Ramos (cell line): Measurements from ENCODE around the gene SLC2A1.

Source experiments
- in situ Hi-C: fragments of 300-500 bp; cut with MboI; formaldehyde crosslinking; loops from one replicate; pipeline ENCODE4 v1.14.3; 2022; ENCODE audit warnings: low sequenced_read_pairs; ENCODE audit not compliant: unreplicated experiment

SLC2A1 gene

DNA sequence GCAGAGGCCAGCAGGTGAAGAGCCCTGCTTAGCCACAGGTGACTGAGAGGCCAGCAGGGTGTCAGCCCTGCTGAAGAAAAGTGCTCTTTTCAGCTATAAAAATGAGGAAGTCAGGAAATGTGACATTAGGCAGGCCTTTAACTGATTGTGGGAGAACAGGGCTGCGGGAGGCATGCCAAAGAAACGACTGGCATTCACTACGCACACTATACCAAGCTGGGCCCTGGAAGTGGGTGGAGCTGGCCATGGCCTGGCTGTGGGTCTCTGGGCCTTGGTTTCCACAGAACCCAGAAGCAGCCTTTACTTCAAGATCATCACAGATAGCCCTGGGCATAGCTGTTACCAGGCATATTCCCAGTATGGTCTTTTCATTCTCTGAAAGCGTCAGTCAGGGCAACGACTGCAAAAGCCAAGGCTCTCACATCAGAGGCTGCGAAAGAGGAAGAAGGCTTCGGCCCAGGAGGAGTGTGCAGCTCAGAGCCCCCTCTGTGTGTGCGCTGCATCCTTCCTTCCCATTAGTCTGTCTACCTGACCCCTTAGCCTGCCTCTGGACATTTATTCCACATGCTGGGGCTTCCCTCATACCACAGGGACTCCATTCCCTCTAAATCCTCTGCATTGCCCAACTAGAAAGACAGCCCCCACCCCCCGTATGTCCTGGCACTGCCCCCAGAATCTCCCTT lies 14.3 kb downstream of the SLC2A1 start:
- in situ Hi-C loops, result no loop called here

- in situ Hi-C loops, result no loop called here
Measured at GRCh38 chr1:42943728-42944127, 14.9 kb downstream of the SLC2A1 start.

GRCh38 chr1:42943166-42943565 lies 15.5 kb downstream of the SLC2A1 start:
- in situ Hi-C loops, result no loop called here

- in situ Hi-C loops, result no loop called here
Measured at GRCh38 chr1:42942444-42942843, 16.2 kb downstream of the SLC2A1 start.

DNA sequence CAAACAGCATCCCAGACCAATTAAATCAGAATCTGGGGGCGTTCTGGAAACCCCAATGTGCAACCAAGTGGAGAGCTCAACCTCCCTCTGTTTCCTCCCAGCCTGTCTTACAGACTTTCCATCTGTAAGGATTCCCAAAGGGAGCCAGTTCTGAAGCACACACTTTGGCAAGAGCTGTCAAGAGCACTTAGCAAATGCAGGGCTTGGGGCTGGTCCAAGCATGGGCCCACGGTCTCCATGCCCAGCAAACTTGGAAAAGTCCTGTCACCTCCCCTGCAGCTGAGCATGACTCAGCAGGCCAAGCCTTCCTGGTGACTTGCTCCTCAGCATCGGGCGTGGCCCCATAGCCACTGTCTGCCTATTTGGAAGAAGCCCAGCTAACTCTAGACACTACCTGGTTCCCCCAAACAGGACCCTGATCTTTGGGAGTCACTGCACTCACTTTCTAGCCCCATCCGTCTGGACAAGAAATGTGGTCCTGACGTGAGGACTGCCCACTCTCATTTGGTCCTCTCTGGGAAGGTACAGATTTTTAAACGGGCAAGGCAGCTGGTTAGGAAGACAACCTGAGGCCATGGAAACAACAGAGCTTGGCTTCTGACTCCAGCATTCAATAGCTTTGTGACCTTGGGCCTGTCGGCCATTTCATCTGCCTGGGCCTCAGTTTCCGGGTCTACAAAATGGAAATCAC lies 16.9 kb downstream of the SLC2A1 start:
- in situ Hi-C loops, result no loop called here

DNA sequence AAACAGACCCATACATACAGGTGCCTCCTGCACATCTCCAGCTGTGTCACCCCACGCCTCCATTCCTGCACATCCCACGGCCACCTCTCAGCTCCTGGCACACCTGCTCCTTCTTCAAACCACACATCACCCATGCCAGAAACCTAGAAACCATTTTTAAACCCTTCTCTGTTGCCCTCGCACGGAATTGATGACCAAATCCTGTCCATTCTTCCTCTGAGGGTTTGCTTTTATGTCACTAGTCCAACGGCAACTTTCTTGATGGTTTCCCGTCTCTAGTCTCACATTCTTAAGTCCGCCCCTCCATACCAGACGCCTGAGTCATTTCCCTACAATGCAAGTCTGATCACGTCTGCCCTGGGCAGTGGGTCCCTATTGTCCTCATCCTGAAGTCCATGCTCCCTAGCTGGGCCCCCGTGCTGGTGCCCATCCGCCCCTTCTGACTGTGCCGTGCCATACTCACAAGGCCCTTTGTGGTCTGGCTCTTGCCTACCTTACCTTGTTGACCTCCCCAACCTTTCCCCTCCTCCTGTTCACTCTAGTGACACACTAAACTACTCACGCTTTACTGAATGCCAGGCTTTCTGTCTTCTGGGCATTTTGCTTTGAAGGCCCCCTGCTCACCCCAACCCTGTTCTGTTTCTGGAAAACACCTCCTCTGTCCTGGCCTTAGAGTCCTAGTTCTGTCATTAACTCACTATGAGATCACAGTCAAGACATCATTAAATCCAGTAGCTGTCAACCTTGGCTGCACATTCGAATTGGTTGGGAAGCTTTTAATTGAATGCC lies 17.6 kb downstream of the SLC2A1 start:
- in situ Hi-C loops, result no loop called here

DNA sequence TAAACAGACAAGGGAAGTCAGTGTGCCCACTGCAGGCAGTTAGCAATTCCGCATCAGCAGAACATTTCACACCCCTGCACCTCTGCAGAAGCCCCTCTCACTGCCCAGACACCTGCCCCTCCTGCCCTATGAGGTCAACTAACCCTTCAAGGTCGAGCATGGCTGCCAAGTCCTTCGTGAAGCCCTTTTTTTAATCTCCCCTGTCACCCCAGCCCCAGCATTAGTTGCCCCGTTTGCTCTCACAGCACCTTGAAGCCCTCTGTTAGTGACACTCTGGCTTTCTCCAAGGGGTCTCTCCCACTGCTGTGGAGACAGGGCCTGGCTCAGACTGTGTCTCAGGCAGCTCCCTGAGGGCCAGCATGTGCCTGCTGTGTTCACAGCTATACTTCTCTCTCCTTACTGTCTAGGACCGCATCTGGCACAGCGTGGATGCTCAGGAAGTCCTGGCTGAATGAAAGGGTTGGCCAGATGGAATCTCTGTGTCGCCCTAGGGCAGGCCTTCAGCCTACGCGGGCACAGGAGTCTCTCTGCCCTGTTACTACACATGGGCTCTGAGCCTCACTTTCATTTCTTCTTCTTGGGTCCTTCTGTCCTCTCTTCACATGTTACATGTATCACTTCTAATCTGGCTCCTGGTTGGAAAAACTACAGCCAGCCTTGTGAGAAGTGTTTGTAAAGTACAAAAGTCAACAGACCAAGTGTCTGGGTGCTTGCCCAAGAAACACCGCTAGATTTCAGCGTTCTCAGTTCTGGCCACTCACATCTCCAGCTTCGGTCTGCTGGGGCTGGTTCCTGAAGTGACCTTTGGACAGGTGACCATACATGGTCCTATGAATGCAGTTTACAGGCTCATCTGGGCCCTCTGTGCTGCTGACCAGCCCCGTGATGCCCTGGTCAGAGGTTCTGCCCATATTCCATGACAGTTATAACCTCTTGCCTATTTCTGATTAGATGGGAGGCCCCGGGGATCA lies 19.7 kb downstream of the SLC2A1 start:
- in situ Hi-C loops, result no loop called here

DNA sequence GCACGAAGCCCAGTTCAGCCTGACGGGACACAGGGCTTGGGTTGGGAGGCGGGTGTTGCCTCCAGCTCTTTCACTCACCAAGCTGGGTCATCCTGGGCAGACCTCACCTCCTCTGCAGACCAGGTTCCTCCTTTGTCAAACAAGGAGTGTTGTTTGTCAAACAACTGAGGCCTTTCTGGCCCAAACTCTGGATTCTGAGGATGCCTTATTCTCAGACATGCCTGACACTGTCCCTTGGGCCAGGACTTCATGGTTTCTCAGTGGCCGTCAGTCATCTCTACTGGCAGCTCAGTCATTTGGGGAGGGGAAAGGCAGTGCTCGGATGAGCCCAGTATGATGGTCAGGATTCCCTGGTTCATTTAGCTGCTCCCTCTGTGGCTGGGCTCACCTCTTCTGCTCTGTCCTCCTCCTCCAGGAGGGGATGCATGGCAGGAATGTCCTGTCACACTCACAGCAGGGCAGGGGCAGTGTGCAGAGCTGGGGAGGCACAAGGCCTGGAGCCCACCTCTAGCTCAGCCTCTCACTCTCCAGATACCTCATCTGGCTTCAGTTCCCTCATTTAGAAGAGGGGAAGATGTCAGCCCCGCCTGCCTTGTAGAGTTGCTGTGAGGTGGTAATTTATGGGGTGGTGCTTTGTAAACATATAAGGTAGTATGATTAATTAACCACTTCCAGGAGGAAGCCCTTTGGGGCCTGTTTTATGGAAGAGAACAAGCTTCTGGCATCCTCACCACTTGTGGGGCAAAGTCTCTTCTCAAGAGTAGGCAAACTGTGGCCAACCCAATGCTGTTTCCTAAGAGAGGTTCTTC lies 20.6 kb downstream of the SLC2A1 start:
- in situ Hi-C loops, result no loop called here

DNA sequence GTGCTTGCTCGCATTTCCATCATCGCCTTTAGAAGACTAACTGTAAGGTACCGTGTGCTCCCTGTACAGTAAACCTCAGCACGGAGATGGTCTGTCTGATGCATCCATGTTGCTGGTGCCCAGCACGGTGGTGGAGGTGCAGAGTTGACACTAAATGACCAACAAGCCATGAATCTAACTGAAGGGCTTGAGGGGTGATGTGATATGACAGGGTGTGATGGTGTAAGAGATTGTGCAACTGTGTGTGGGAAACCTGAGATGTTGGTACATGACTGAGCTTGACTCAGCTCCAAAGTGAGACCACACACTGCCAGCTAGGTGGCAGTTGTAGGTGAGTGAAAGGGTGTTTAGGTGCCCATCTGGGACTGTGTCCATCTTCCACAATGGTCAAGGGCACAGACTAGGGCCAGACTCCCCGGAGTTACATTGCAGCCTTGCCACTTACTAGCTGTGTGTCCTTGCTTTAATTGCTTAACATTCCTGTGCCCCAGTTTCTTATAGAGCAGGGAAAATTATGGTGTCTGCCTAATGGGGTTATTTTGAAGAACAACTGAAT lies 21.4 kb downstream of the SLC2A1 start:
- in situ Hi-C loops, result no loop called here

- in situ Hi-C loops, result no loop called here
Measured at GRCh38 chr1:42936309-42937078, 22.2 kb downstream of the SLC2A1 start.

DNA sequence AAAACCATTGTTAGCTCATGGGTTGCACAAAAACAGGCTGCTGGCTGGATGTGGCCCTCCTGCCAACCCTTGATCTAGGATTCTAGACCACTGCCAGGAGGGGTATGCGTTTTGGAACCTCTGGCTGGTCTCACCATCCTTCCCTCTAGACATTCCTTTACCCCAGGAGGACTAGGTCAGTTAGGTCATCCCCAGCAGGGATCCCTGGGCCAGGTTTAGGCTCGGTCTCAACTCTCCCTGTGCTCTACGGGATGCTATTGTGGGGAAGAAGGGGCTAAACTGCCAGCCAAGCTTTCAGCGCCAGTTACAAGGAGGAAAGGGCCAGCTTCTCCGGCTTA lies 22.7 kb downstream of the SLC2A1 start:
- in situ Hi-C loops, result no loop called here

DNA sequence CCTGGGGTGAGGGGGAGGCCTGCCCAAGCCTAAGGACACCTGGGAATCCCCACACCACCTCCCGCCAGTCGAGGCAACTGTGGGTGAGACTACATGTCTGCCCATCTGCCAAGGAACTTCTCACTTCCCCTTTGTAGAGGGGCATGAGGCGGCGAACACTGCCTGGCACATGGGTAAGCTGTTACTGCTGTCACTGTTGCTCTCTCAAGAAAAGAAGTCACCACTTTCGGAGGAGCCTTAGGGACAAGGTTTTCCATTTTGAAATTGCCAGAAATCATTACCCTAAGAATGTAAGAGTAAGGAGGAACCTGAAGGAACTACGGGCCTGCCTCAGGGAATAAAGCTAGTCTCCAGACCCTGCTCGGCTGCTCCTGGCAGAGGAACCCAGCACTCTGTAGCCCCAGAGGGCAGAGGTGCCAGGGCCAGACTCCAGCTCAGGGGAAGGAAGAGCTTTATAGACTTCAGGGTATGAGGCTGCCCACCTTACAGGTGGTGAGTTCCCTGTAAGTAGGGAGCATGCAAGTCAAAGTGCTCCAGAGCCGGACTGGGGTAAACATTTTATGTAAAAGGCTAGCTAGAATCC lies 23.3 kb downstream of the SLC2A1 start:
- in situ Hi-C loops, result no loop called here

GRCh38 chr1:42934541-42935312 lies 23.9 kb downstream of the SLC2A1 start:
- in situ Hi-C loops, result no loop called here

DNA sequence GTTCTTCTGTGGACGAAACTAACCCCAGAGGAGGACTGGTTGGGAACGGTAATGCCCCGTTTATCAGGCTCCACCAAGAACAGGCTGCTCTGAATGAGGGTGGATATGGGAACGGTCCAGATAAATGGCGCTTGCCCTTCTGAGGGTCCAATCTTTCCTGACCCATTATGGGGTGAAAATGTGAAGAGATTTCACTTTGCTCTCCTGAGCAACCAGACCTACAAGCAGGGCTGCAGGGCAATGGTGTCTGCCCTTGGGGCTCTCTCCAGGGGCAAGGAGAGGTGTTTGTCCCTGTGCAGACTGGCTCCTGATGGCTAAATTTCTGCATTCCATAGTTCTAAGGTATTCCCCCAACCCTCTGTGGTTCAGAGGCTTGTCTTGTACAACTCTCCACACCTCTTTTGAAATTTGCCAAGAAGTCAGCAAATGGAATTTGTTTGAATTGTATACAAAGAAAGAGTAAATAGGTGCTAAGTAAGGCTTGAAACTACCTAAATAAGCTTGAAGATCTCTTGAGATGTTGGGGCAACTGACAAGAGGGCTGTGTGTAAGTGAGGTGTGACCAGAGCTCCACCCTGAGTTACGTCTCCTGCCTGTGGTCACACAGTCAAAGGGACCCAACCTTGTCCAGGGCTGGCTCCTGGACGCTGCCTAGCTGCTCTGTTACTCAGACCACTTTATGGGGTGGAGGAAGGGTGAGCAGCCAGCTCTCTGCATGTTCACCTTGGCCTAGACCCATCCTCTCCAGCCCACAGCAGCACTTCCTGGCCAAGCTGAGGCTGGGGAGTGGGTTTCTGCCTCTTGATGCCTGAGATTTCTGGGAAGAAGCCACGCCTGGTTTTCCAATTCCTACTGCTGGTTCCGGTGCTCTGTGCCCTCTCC lies 24.8 kb downstream of the SLC2A1 start:
- in situ Hi-C loops, result no loop called here

DNA sequence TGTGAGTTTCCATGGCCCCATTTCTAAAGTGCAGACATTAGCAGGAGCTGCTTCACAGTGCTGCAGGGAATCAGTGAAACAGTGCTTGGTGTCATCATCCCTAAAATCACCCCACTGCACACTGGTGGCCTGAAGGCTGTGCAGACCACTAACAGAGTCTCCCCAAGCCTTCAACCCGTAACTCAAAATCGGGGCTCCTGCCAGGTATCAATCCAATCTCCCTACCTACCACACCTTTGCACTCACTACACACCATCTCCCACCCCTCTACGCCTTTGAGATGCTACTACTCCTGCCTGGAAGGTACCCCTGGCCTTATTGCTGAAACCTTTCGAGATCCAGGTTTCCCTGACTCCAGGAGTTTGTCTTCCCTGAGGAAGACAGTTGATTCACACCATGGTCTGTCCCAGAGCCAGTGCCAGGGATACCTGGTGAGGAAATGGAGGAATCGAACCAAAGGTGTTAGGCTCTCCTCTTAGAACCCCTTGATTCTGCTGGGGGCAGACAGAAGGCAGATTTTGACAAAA lies 25.5 kb downstream of the SLC2A1 start:
- in situ Hi-C loops, result no loop called here

DNA sequence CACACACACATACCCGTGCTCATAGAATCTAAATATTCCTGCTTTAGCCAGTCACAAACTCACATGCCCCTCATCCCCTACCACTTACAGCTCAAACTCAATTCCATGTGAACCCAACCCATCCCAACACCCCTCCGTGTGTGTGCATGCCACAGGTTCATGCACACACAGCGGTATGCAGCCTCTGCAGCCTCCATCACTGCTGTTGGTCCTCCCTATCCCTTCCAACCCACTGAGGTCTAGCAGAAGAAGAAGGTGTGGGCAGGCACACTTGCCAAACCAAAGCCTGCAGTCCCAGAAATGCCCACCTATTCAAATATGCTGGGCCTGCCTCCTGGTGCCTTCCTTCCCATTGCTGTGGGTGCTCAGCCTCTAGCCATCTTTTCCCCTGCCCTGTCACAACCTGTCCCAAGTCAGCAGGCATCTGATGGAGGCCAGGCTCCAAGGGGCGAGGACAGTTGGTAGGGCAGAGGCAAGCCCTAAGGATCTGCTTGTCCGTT lies 26.2 kb downstream of the SLC2A1 start:
- in situ Hi-C loops, result no loop called here
